Measurements from ENCODE around the gene TM4SF5. TPM values are rescaled to one million over a fixed set of nuclear protein-coding genes. Genes with fewer than 3 reads are reported as not detected.

The TM4SF5 gene
- polyA plus RNA-seq, 2 donors, result 0.07 TPM; not detected in 1

GRCh38 chr17:4766723-4767122, 5.0 kb upstream of the TM4SF5 start:
- Histone ChIP-seq H3K9me3 (ENCODE audit: control insufficient read depth in 2 of 2, insufficient read depth in 1 of 2, low read depth in 1 of 2, low read length in 1 of 2) (no peaks in the 10 kb centered on the region), H3K36me3 (ENCODE audit: control insufficient read depth in 2 of 2, insufficient read depth in 2 of 2, low read length in 1 of 2) (no peaks in the 10 kb centered on the region), H3K4me1 (ENCODE audit: control insufficient read depth in 2 of 2, insufficient read depth in 2 of 2, low read length in 1 of 2) (peaks cover 0 to 2% of the 10 kb centered on the region in 2 donors), H3K4me3 (ENCODE audit: low read depth in 1 of 2, low read length in 2 of 2) (no peak overlapping the region), H3K27ac (ENCODE audit: low read depth in 2 of 2, low read length in 1 of 2) (no peak overlapping the region), H3K27me3 (ENCODE audit: control insufficient read depth in 1 of 2, insufficient read depth in 2 of 2, low read length in 2 of 2) (no peaks in the 10 kb centered on the region)
- 84 to 85% methylated on average over 9 of the region's 9 CpGs for WGBS, 2 donors

- no peaks in the 10 kb centered on the region for H3K27me3 ChIP-seq (ENCODE audit: control insufficient read depth in 1 of 2, insufficient read depth in 2 of 2, low read length in 2 of 2)
- WGBS, 2 donors, result 79 to 83% methylated on average over 6 of the region's 6 CpGs
Observed at GRCh38 chr17:4768298-4768697, 3.4 kb upstream of the TM4SF5 start.

GRCh38 chr17:4769628-4770027, 2.1 kb upstream of the TM4SF5 start:
- no peak overlapping the region for H3K27ac ChIP-seq (ENCODE audit: low read depth in 2 of 2, low read length in 1 of 2)
- no peak overlapping the region for H3K4me3 ChIP-seq (ENCODE audit: low read depth in 1 of 2, low read length in 2 of 2)
- WGBS, 2 donors, result 83 to 100% methylated on average over 2 of the region's 2 CpGs

More at GRCh38 chr17:4768298-4768697, 3.4 kb upstream of the TM4SF5 start:
- H3K36me3 ChIP-seq (ENCODE audit: control insufficient read depth in 2 of 2, insufficient read depth in 2 of 2, low read length in 1 of 2), result no peaks in the 10 kb centered on the region
- H3K4me1 ChIP-seq (ENCODE audit: control insufficient read depth in 2 of 2, insufficient read depth in 2 of 2, low read length in 1 of 2), result peaks cover 0 to 5% of the 10 kb centered on the region in 2 donors
- no peak overlapping the region for H3K4me3 ChIP-seq (ENCODE audit: low read depth in 1 of 2, low read length in 2 of 2)
- H3K27ac ChIP-seq (ENCODE audit: low read depth in 2 of 2, low read length in 1 of 2), result no peak overlapping the region
- no peaks in the 10 kb centered on the region for H3K9me3 ChIP-seq (ENCODE audit: control insufficient read depth in 2 of 2, insufficient read depth in 1 of 2, low read depth in 1 of 2, low read length in 1 of 2)

GRCh38 chr17:4772235-4772613, 538 bp downstream of the TM4SF5 start:
- no peak overlapping the region for H3K27ac ChIP-seq (ENCODE audit: low read depth in 2 of 2, low read length in 1 of 2)
- H3K27me3 ChIP-seq (ENCODE audit: control insufficient read depth in 1 of 2, insufficient read depth in 2 of 2, low read length in 2 of 2), result peaks cover 0 to 3% of the 10 kb centered on the region in 2 donors
- no peaks in the 10 kb centered on the region for H3K36me3 ChIP-seq (ENCODE audit: control insufficient read depth in 2 of 2, insufficient read depth in 2 of 2, low read length in 1 of 2)
- no peak overlapping the region for H3K4me3 ChIP-seq (ENCODE audit: low read depth in 1 of 2, low read length in 2 of 2)
- H3K9me3 ChIP-seq (ENCODE audit: control insufficient read depth in 2 of 2, insufficient read depth in 1 of 2, low read depth in 1 of 2, low read length in 1 of 2), result no peaks in the 10 kb centered on the region
- WGBS, 2 donors, result 60 to 62% methylated on average over 10 of the region's 10 CpGs
- peaks cover 0 to 5% of the 10 kb centered on the region in 2 donors for H3K4me1 ChIP-seq (ENCODE audit: control insufficient read depth in 2 of 2, insufficient read depth in 2 of 2, low read length in 1 of 2)

More at GRCh38 chr17:4769628-4770027, 2.1 kb upstream of the TM4SF5 start:
- Histone ChIP-seq H3K9me3 (ENCODE audit: control insufficient read depth in 2 of 2, insufficient read depth in 1 of 2, low read depth in 1 of 2, low read length in 1 of 2) (no peaks in the 10 kb centered on the region), H3K27me3 (ENCODE audit: control insufficient read depth in 1 of 2, insufficient read depth in 2 of 2, low read length in 2 of 2) (peaks cover 0 to 3% of the 10 kb centered on the region in 2 donors), H3K4me1 (ENCODE audit: control insufficient read depth in 2 of 2, insufficient read depth in 2 of 2, low read length in 1 of 2) (peaks cover 0 to 5% of the 10 kb centered on the region in 2 donors), H3K36me3 (ENCODE audit: control insufficient read depth in 2 of 2, insufficient read depth in 2 of 2, low read length in 1 of 2) (no peaks in the 10 kb centered on the region)

GRCh38 chr17:4777969-4778760, 6.5 kb downstream of the TM4SF5 start:
- H3K27ac ChIP-seq (ENCODE audit: low read depth in 2 of 2, low read length in 1 of 2), result no peak overlapping the region
- peaks cover 0 to 6% of the 10 kb centered on the region in 2 donors for H3K27me3 ChIP-seq (ENCODE audit: control insufficient read depth in 1 of 2, insufficient read depth in 2 of 2, low read length in 2 of 2)
- 62 to 69% methylated on average over 9 of the region's 9 CpGs for WGBS, 2 donors

GRCh38 chr17:4780325-4780955, 8.8 kb downstream of the TM4SF5 start:
- Histone ChIP-seq H3K4me3 (ENCODE audit: low read depth in 1 of 2, low read length in 2 of 2) (no peak overlapping the region), H3K9me3 (ENCODE audit: control insufficient read depth in 2 of 2, insufficient read depth in 1 of 2, low read depth in 1 of 2, low read length in 1 of 2) (peaks cover 0 to 4% of the 10 kb centered on the region in 2 donors), H3K27me3 (ENCODE audit: control insufficient read depth in 1 of 2, insufficient read depth in 2 of 2, low read length in 2 of 2) (peaks cover 0 to 3% of the 10 kb centered on the region in 2 donors), H3K36me3 (ENCODE audit: control insufficient read depth in 2 of 2, insufficient read depth in 2 of 2, low read length in 1 of 2) (no peaks in the 10 kb centered on the region), H3K4me1 (ENCODE audit: control insufficient read depth in 2 of 2, insufficient read depth in 2 of 2, low read length in 1 of 2) (peaks cover 0 to 1% of the 10 kb centered on the region in 2 donors), H3K27ac (ENCODE audit: low read depth in 2 of 2, low read length in 1 of 2) (no peak overlapping the region)
- WGBS, 2 donors, result 77 to 78% methylated on average over 11 of the region's 11 CpGs

More at GRCh38 chr17:4777969-4778760, 6.5 kb downstream of the TM4SF5 start:
- no peaks in the 10 kb centered on the region for H3K36me3 ChIP-seq (ENCODE audit: control insufficient read depth in 2 of 2, insufficient read depth in 2 of 2, low read length in 1 of 2)
- H3K9me3 ChIP-seq (ENCODE audit: control insufficient read depth in 2 of 2, insufficient read depth in 1 of 2, low read depth in 1 of 2, low read length in 1 of 2), result peaks cover 0 to 4% of the 10 kb centered on the region in 2 donors
- H3K4me1 ChIP-seq (ENCODE audit: control insufficient read depth in 2 of 2, insufficient read depth in 2 of 2, low read length in 1 of 2), result no peaks in the 10 kb centered on the region
- H3K4me3 ChIP-seq (ENCODE audit: low read depth in 1 of 2, low read length in 2 of 2), result no peak overlapping the region

GRCh38 chr17:4782652-4783051, 11.0 kb downstream of the TM4SF5 start:
- Histone ChIP-seq H3K9me3 (ENCODE audit: control insufficient read depth in 2 of 2, insufficient read depth in 1 of 2, low read depth in 1 of 2, low read length in 1 of 2) (peaks cover 0 to 4% of the 10 kb centered on the region in 2 donors), H3K27ac (ENCODE audit: low read depth in 2 of 2, low read length in 1 of 2) (no peak overlapping the region), H3K36me3 (ENCODE audit: control insufficient read depth in 2 of 2, insufficient read depth in 2 of 2, low read length in 1 of 2) (no peaks in the 10 kb centered on the region), H3K4me1 (ENCODE audit: control insufficient read depth in 2 of 2, insufficient read depth in 2 of 2, low read length in 1 of 2) (peaks cover 6 to 7% of the 10 kb centered on the region in 2 donors), H3K27me3 (ENCODE audit: control insufficient read depth in 1 of 2, insufficient read depth in 2 of 2, low read length in 2 of 2) (peaks cover 0 to 3% of the 10 kb centered on the region in 2 donors), H3K4me3 (ENCODE audit: low read depth in 1 of 2, low read length in 2 of 2) (no peak overlapping the region)
- WGBS, 2 donors, result 38 to 42% methylated on average over 28 of the region's 28 CpGs

GRCh38 chr17:4785311-4786105, 13.8 kb downstream of the TM4SF5 start:
- H3K4me1 ChIP-seq (ENCODE audit: control insufficient read depth in 2 of 2, insufficient read depth in 2 of 2, low read length in 1 of 2), result peaks cover 13 to 15% of the 10 kb centered on the region in 2 donors
- no peak overlapping the region for H3K27ac ChIP-seq (ENCODE audit: low read depth in 2 of 2, low read length in 1 of 2)
- H3K9me3 ChIP-seq (ENCODE audit: control insufficient read depth in 2 of 2, insufficient read depth in 1 of 2, low read depth in 1 of 2, low read length in 1 of 2), result peaks cover 0 to 4% of the 10 kb centered on the region in 2 donors
- H3K27me3 ChIP-seq (ENCODE audit: control insufficient read depth in 1 of 2, insufficient read depth in 2 of 2, low read length in 2 of 2), result peaks cover 0 to 3% of the 10 kb centered on the region in 2 donors
- H3K4me3 ChIP-seq (ENCODE audit: low read depth in 1 of 2, low read length in 2 of 2), result peak overlapping the region; percentile 3 to 13
- WGBS, 2 donors, result 18 to 22% methylated on average over 61 of the region's 61 CpGs
- H3K36me3 ChIP-seq (ENCODE audit: control insufficient read depth in 2 of 2, insufficient read depth in 2 of 2, low read length in 1 of 2), result no peaks in the 10 kb centered on the region

GRCh38 chr17:4786106-4786511, 14.4 kb downstream of the TM4SF5 start, which contains the start of gene VMO1:
Gene VMO1, minus strand, starts transcription at chr17:4786364. Its CDS starts 12 bp downstream, at chr17:4786352.
- Histone ChIP-seq H3K36me3 (ENCODE audit: control insufficient read depth in 2 of 2, insufficient read depth in 2 of 2, low read length in 1 of 2) (no peaks in the 10 kb centered on the region), H3K9me3 (ENCODE audit: control insufficient read depth in 2 of 2, insufficient read depth in 1 of 2, low read depth in 1 of 2, low read length in 1 of 2) (peaks cover 0 to 4% of the 10 kb centered on the region in 2 donors), H3K27me3 (ENCODE audit: control insufficient read depth in 1 of 2, insufficient read depth in 2 of 2, low read length in 2 of 2) (peaks cover 0 to 3% of the 10 kb centered on the region in 2 donors), H3K4me1 (ENCODE audit: control insufficient read depth in 2 of 2, insufficient read depth in 2 of 2, low read length in 1 of 2) (peaks cover 13 to 15% of the 10 kb centered on the region in 2 donors), H3K27ac (ENCODE audit: low read depth in 2 of 2, low read length in 1 of 2) (peak within 1 kb of the TSS in 1 of 2 donors; percentile 50), H3K4me3 (ENCODE audit: low read depth in 1 of 2, low read length in 2 of 2) (peak within 1 kb of the TSS; percentile 3 to 16)
- 16 to 19% methylated on average over 24 of the region's 24 CpGs for WGBS, 2 donors
